ENCODE measurements around the gene ZCRB1. TPM values are rescaled to one million over a fixed set of nuclear protein-coding genes. Genes with fewer than 3 reads are reported as not detected.

The ZCRB1 gene
- polyA plus RNA-seq, 2 of the 4 experiments (the other 2 are of a cell fraction): 62.7 to 93.0 TPM

GRCh38 chr12:42326541-42327226 is 790 bp upstream of the ZCRB1 start:
- POLR2A ChIA-PET: interaction anchor here (0.6 to 1.2 kb wide), 2 partner anchors 22 to 182 kb away, joined by 5 read pairs; partner anchors contain the start of gene GXYLT1
- FAIRE-seq: no peak
- Histone ChIP-seq H3K9me3 (no peaks in the 10 kb centered on the region), H3K4me2 (peak overlapping the region; percentile 94), H3K4me3 (peak overlapping the region; percentile 84), H3K27ac (peak overlapping the region; percentile 91), H3K4me1 (peaks cover 25% of the 10 kb centered on the region)
- ATAC-seq: peak; percentile 30 to 49; a peak in 4 of 6 replicates
- WGBS (ENCODE audit: missing lambda C conversion rate): 15% methylated on average over 13 of the region's 13 CpGs
- peak in 1 of 2 experiments; percentile 14 for DNase-seq (ENCODE audit: low read depth in 1 of 2, low spot score in 1 of 2)
- CTCF ChIA-PET: interaction anchor here (0.6 to 1.6 kb wide), 3 partner anchors 8 to 202 kb away, joined by 3 to 6 read pairs (median 3); no protein-coding TSS in a partner anchor
- TF ChIP-seq SMC3 (IDR thresholded peaks at IDR 0.05) (no peak), EHF (CRISPR knock-in tag; IDR thresholded peaks at IDR 0.05) (no peak), GATA3 (IDR thresholded peaks at IDR 0.05; ENCODE audit: borderline replicate concordance) (no peak), FOSL2 (IDR thresholded peaks at IDR 0.05) (no peak), FOSL2 (CRISPR knock-in tag; IDR thresholded peaks at IDR 0.05) (peak; percentile 63), FOSB (CRISPR knock-in tag; IDR thresholded peaks at IDR 0.05) (no peak)

GRCh38 chr12:42325326-42325652 is 605 bp downstream of the ZCRB1 start:
- CTCF ChIA-PET: interaction anchor here (0.8 kb wide), 1 partner anchor 47 kb away, joined by 3 read pairs; no protein-coding TSS in a partner anchor
- H3K4me1 ChIP-seq: peaks cover 25% of the 10 kb centered on the region
- WGBS (ENCODE audit: missing lambda C conversion rate): 52% methylated on average over 7 of the region's 7 CpGs
- DNase-seq (ENCODE audit: low read depth in 1 of 2, low spot score in 1 of 2) (no peak), ATAC-seq (no peak), FAIRE-seq (no peak)
- peak overlapping the region; percentile 87 for H3K4me2 ChIP-seq
- H3K27ac ChIP-seq: peak overlapping the region; percentile 91
- peak overlapping the region; percentile 84 for H3K4me3 ChIP-seq
- no peaks in the 10 kb centered on the region for H3K9me3 ChIP-seq
- POLR2A ChIA-PET: no interaction called here
- TF ChIP-seq FOSL2 (IDR thresholded peaks at IDR 0.05): no peak
- no peak for TF ChIP-seq FOSL2 (CRISPR knock-in tag; IDR thresholded peaks at IDR 0.05)
- peak; percentile 76 for TF ChIP-seq MAFK (IDR thresholded peaks at IDR 0.05; ENCODE audit: partially characterized antibody)
- TF ChIP-seq ZFP36 (IDR thresholded peaks at IDR 0.05; ENCODE audit: borderline replicate concordance, partially characterized antibody): no peak

GRCh38 chr12:42323856-42324255 is 2.0 kb downstream of the ZCRB1 start:
- DNase-seq (ENCODE audit: low read depth in 1 of 2, low spot score in 1 of 2) (no peak), ATAC-seq (no peak), FAIRE-seq (no peak)
- peaks cover 25% of the 10 kb centered on the region for H3K4me1 ChIP-seq
- WGBS (ENCODE audit: missing lambda C conversion rate): 91% methylated on average over 6 of the region's 6 CpGs
- no peak overlapping the region for H3K4me2 ChIP-seq
- no peak overlapping the region for H3K27ac ChIP-seq
- ChIA-PET CTCF (no interaction called here), POLR2A (interaction anchor here (0.7 kb wide), 1 partner anchor 13 kb away, joined by 3 read pairs; no protein-coding TSS in a partner anchor)
- H3K4me3 ChIP-seq: no peak overlapping the region
- TF ChIP-seq REST (IDR thresholded peaks at IDR 0.05) (no peak), ATOH8 (CRISPR knock-in tag; IDR thresholded peaks at IDR 0.05; ENCODE audit: low read depth) (no peak), BCL3 (IDR thresholded peaks at IDR 0.05) (no peak), PBX3 (IDR thresholded peaks at IDR 0.05) (no peak), CBX8 (IDR thresholded peaks at IDR 0.05) (no peak), HMGXB4 (CRISPR knock-in tag; IDR thresholded peaks at IDR 0.05; ENCODE audit: borderline replicate concordance) (no peak), KDM1A (IDR thresholded peaks at IDR 0.05; ENCODE audit: low read depth) (no peak), MAFK (IDR thresholded peaks at IDR 0.05; ENCODE audit: partially characterized antibody) (no peak), ZSCAN20 (CRISPR knock-in tag; IDR thresholded peaks at IDR 0.05) (no peak), FOSB (CRISPR knock-in tag; IDR thresholded peaks at IDR 0.05) (no peak), NPAS2 (CRISPR knock-in tag; IDR thresholded peaks at IDR 0.05; ENCODE audit: borderline replicate concordance) (no peak), TP53 (CRISPR knock-in tag; IDR thresholded peaks at IDR 0.05) (no peak), FOSL2 (IDR thresholded peaks at IDR 0.05) (no peak), FOSL2 (CRISPR knock-in tag; IDR thresholded peaks at IDR 0.05) (no peak), ZC3H11A (IDR thresholded peaks at IDR 0.05) (no peak), RNF2 (IDR thresholded peaks at IDR 0.05; ENCODE audit: borderline replicate concordance, low read depth) (no peak), HOXA7 (CRISPR knock-in tag; IDR thresholded peaks at IDR 0.05) (no peak), CHD2 (IDR thresholded peaks at IDR 0.05; ENCODE audit: low read length, partially characterized antibody) (no peak)
- no peaks in the 10 kb centered on the region for H3K9me3 ChIP-seq

Measured in A549 (cell line).